HG03064 (cell line): Measurements from ENCODE around the gene SMG6.
A peak's percentile ranks its signal among the peaks of the same experiment; 100 is the strongest.

Experiments
- ATAC-seq: cut with Tn5 transposase; IDR thresholded peaks from one replicate; pipeline ENCODE4 v1.9.1; 2021; ENCODE audit warnings: low read depth; ENCODE audit not compliant: unreplicated experiment

The SMG6 gene

DNA sequence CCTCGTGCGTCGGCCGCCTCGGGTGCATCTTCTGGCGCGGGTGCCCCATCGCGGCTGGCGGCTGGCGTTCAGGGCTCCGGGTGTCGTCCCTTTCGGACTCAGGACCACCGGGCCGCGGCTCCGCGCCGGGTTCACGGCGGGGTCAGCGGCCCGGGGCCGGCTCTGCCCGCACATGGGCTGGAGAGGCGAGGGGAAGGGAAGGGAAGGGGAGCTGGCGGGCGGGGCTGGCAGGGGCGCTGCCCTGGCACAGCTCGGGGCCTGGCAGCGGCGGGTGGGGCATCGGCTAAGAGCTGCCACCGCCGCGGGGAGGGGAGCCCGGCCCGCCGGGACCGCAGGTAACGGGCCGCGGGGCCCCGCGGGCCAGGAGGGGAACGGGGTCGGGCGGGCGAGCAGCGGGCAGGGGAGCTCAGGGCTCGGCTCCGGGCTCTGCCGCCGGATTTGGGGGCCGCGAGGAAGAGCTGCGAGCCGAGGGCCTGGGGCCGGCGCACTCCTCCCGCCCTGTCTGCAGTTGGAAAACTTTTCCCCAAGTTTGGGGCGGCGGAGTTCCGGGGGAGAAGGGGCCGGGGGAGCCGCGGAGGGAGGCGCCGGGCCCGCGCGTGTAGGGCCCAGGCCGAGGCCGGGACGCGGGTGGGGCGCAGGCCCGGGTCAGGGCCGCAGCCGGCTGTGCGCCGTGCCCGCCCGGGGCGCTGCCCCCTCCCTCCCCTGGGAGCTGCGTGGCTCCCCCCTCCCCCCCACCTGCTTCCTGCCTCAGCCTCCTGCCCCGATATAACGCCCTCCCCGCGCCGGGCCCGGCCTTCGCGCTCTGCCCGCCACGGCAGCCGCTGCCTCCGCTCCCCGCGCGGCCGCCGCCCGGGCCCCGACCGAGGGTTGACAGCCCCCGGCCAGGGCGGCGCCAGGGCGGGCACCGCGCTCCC is 248.0 kb downstream of the SMG6 start:
- no peak for ATAC-seq

DNA sequence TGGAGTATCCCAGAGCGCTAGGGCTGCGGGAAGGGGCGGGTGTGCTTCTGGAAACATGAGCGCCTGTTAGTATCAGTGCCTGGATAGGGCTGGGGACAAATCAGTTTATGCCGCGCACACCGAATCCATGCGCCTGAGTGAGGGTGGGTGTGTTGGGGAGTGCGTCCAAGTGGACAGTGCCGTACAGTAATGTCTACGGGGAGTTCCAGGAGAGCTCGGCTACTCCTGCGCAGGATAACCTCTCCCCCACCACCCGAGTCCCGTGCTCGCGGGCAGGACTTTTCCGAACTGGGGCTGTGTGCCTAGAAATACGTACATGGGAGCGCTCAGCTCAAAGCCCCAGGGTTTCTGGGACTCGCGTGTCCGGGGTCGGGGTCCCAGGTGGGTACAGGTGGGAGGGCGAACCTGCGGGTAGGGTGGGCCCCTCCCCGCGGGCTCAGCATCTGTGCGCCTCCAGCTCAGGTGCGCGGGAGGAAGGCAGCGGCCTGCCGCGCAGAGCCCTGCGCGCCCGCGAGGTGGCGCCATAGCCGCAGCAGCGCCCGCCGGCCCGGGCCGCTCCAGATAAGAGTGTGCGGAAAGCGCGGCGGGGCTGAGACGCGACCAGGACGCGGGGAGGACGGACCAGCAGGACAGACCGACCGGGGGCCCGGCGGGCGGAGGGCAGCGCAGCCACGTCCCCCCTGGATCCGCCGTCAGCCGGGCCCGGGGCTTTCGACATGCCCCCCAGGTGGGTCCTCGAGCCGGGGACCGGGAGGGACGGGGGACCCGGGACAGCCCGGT is 248.9 kb downstream of the SMG6 start, which contains the start of gene HIC1:
TSS of gene HIC1 (plus strand) at position 592 of the 780 bp plus-strand sequence. CDS start 1,588 bp downstream, outside the sequence.
- ATAC-seq = no peak

DNA sequence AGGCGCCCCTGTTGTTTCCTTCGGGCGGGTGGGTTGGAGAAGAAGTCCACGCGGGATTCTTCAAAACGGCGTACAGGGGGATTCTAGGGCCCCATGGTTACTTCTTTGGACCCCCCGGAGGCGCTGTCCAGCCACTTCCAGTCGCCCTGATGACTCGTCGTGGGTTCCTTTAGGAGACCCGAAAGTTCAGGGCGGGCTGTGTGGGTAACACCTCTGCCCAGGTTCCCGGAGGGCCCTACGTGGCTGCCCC is 249.4 kb downstream of the SMG6 start:
- no peak for ATAC-seq

DNA sequence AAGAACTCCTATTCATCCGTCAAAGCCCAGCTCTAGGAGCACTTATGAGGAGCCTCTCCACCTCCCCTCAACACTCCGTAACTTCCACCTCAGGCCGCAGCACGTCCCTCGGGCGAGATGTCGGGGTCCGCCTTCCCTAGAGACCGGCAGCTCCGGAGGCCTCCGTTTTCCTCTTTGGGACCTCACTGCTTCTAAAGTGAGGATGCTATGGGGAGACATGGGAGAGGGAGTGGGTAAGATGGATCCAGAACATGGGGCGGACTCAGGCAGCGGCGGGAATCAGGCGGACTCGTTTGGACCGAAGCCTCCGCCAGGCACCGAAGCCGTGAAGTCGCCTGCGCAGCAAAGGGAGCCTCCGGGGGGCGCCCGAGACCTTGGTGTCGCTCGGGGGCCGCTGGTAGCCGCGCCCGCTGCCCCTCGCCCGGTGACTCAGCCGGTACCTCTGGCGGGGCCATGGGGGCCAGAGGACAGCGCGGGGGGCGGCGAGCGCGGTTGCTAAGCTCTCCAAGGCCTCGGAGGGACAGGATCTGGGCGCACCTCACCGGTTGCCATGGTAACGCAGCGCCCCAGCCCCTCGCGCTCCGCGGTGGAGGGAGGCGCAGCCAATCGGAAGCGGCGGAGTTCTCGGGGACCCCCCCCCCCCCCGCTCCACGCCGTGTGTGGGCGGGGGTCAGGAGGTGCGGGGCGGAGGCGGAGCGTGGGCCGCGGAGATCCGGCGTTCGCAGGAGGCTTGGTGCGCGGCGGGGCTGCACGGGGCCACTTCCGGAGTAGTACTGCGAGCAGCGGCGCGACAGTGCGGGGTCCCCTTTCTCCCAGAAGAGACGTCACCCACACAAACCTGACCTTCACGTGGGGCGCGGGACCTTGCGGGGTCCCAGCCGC is 250.0 kb downstream of the SMG6 start:
- no peak for ATAC-seq

DNA sequence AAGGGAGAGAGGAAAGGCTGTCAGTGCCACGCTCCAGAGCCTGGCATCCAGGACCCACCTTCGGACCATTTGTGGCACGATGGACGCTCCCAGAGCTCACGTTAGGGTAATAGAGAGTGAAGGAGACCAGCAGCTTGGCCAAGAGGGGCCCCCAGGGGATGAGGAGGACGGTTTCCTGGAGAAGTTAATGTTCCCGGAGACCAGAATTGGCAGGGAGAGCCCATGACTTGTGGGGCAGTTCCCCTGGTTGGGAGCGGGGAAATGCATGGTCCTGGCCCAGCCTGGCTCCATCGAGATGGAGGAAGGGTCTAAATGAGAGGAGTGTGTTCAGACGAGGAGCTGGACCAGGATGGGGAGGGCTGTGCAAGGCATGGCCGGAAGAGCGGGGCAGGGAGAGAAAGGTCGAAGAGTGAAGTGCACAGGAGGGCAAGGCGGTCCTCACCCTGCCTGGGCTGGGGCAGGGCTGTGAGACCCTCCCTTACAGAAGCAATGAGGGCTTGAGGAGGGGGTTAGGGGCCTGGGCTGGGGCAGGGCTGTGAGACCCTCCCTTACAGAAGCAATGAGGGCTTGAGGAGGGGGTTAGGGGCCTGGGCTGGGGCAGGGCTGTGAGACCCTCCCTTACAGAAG is 251.5 kb downstream of the SMG6 start:
- no peak for ATAC-seq

DNA sequence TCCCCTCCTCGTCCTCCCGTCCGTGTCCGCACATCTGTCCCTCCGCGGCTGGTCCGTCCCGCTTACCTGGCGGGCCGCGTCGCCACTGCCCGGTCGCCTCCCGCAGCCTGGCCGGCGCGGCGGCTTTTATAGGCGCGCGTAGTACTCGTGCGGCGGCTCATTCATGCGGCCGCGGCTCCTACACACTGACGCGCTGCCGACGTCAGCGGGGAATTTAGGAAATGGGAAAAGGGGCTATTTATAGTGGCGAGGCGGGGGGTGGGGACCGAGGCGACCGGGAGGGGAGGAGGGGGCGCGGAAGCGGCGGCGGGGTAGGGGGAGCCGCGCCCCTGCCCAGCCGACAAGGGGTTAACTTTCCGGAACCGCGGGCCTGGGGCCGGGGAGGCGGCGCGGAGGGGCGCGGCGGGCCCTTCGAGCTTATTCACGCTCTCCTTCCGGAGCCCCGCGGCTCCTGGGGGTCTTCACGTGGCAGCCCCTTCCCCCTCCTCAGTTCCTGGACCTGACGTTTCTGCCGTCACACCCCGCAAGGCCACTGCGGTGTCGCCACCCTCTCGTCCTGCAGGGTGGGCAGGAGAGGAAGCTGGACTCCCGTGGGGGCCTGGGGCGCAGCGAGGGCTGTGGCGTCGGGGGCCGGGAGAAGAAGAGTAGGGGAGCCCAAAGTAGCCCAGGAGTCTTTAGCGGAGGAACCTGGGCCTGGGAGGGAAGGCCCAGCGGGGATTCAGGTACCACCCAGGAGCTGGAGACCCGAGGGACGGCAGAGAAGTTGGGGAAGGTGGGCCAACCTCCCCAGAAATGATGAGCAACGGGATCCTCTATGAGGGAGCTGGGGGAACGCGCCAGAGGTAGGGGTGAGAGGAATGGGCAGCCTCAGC is 252.3 kb downstream of the SMG6 start:
- no peak for ATAC-seq

DNA sequence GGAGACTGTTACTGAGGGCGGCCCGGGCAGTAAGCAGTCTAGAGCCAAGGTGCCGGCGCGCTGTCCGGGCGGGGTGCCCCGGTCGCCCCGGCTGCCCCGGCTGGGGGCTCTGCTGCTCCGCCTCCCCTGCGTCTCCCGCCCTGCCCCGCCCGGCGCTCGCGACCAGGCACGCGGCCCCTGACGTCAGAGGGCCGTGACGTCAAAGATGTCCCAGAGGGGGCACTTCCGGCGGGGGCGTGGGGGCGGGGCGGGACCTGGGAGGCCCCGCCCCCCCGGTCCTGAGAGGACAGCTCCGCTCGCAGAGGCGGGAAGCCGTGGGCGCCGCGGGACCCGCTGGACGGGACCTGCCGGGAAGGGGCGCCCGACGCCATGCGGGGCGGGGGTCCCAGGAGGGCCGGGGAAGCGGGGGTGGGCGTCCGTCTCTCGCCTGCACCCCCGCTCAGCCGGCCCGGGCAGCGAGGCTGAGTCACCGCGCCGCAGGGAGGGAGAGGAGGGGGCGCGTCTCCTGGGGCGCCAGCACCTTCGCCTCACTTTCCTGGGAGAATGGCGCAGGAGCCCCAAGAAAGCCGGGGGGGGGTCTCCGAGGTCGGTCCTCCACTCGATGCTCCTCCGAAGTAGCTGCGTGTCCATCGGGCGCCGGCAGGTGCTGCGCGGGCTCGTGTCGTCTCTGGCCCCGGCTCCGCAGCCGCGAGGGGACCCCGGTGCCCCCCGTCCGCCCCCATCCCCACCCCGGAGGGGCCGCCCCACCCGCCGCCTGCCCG is 253.1 kb downstream of the SMG6 start:
- no peak for ATAC-seq

DNA sequence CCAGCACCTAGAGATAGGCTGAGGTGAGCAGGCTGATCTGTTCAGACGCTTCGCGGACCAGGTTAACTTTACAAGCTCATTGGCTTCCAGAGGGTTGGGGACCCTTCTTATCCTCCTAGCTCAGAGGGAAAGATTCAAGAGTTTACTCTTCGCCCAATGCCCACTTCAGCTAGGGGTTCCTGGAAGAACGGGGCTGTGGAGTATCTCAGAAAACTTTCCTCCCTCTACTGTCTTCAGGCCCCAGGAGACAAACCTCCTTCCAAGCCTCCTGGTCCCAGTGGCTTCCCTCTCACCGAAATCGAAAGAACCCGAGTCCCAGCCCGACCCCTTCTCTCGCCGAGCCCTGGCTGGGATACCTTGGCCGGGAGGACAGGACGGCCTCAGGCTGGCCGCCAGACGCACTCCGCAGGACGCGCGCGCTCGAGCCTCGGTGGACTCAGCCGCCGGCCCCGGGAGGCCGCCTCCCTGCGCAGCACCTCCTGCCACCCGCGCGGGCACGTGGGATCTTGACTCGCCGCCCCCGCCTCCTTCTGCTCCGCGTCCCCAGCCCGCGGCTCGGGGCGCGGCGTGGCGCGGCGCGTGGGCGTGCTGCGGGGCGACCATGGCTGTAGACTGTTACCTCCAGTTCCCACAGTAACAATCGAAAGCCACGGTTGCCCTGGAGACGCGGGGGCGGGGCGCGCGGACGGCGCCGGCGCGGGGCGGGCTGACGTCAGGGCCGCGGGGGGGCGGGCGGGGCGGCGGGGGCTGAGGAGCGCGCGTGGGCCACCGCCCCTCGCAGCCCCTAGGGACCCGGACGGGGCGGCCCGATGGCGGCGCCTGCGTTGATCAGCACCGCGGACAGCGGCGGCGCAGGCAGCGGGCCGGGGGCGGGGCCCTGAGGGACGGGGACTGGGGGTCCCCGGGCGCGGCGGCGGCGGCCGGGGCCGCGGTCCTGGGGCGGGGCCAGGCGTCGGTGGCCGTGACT is 254.0 kb downstream of the SMG6 start:
- ATAC-seq = peak; percentile 39

DNA sequence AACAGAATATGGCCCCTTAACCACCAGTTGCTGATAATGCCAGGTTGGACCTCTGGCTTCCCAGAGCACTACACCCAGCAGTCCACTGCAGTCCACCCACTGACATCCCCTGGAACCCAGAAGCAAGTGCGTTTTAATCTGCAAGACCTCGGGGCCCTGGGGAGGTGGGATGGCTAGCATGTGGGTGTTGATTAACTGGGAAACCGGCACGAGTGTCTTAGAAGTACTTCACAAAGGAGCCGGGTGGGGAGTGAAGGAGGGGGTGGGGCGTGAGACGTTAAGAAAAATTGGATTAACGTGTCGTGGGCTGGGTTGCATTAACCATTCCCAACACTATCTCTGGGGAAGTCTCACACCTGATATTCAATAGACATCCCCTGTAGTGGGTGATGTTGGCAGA is 254.8 kb downstream of the SMG6 start:
- ATAC-seq = no peak

DNA sequence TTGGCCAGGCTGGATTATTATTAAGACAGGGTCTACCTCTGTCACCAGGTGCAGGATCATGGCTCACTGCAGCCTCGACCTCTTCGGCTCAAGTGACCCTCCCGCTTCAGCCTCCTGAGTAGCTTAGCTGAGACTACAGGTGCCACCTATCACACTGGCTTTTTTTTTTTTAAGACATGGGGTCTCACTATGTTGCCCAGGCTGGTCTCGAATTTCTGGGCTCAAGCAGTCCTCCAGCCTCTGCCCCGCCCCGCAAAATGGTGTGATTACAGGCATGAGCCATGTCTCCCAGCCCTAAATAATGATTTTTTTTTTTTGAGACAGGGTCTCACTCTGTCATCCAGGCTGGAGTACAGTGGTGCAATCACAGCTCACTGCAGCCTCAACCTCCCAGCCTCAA is 256.0 kb downstream of the SMG6 start:
- no peak for ATAC-seq

DNA sequence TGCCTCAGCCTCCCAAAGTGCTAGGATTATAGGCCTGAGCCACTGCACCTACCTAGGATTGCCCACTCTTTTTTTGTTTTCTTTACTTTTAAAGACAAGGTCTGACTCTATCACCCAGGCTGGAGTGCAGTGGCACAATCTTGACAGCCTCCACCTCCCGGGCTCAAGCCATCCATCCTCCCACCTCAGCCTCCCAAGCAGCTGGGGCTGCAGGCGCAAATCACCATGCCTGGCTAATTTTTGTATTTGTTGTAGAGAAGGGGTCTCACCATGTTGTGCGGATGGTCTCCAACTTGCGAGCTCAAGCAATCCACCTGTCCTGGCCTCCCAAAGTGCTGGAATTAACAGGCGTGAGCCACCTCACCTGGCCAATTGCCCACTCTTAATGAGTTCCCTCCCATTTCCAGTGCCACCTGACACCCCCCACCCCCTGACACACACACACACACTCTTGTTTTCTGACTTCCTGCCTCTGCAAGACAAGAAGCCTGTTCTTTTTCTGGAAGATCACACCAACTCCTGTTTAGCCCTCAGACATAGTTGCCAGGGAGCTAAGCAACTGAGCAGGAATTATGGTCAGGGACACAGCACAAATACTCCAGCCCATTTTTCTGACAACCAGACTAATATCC is 259.2 kb downstream of the SMG6 start:
- no peak for ATAC-seq

DNA sequence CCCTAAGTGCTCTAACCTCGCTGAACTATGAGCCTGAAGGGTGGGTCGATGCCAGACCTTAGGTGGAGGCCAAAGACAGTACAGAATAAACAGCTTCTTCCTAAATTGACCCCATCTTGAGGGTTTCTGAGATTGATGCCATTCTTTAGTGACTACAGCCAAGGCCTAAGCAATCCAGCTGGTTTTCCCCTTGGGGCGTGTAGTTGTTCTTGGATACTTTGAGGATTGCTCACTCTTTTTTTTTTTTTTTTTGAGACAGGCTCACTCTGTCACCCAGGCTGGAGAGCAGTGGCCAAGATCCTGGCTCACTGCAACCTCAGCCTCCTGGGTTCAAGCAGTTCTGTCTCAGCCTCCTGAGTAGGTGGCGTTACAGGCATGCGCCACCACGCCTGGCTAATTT is 259.8 kb downstream of the SMG6 start:
- no peak for ATAC-seq

DNA sequence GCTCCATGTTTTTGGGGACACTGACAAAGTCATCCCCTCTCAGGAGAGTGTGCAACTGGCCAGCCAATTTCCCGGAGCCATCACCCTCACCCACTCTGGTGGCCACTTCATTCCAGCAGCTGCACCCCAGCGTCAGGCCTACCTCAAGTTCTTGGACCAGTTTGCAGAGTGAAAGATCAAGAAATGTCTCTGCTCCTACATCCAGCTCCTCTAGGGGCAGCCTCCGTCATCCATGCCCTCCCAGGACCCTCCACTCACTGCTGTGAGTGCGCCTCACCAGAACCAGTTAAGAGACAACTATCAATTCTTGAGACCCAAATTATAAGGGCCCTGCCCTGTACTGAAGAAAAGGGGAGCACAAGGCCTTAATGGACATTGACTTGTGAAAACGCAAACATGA is 260.7 kb downstream of the SMG6 start:
- ATAC-seq = no peak

DNA sequence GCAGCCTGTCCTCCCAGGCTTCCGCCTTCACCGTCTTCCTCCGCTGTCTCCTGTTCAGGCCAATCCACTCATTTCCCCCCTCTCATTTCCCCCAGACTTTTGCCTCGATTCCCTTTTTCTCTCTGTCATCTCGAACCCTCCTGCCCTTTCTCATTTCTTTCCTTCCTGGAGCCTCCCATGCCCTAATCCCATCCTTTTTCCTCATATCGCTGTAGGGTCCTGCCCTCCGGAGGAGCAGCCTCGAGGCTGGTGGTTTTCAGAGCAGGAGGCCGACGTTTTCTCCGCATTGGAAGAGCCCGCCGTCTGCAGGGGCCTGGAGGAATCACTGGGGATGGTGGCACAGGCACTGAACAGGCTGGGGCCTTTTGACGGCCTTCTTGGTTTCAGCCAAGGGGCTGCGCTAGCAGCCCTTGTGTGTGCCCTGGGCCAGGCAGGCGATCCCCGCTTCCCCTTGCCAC is 261.2 kb downstream of the SMG6 start:
- ATAC-seq = no peak

DNA sequence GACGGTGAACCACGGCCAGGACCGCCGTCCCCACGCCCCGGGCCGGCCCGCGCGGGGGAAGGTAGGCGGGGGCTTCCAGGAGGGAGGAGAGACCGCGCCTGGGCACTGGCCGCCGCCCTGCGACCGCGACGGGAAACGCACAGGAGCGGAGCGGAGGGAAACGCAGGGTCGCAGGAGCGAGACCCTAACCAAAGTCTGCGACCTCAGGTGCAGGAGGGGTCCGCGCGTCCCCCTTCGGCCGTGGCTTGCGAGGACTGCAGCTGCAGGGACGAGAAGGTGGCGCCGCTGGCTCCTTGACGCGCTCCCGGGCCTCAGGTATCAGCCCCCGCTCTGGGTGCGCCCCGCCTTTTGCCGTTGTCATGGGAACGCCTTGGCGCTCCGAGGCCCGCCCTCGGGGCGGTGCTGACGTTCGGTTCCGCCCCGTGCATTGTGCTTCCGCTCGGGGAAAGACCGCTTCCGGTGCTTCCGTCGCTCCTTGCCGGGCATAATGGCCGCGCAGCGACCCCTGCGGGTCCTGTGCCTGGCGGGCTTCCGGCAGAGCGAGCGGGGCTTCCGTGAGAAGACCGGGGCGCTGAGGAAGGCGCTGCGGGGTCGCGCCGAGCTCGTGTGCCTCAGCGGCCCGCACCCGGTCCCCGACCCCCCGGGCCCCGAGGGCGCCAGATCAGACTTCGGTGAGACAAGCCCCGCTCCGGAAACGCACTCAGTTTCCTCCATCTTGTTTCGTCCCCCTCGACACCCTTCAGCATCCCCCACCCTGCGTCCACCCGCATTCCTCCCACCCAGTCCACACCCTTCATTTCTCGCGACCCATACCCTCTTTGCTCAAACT is 261.8 kb downstream of the SMG6 start, which contains the start of gene OVCA2:
TSS of gene OVCA2 (plus strand) at position 462 of the 829 bp plus-strand sequence. CDS start at position 488, 26 bp downstream.
- peak; percentile 69 for ATAC-seq

DNA sequence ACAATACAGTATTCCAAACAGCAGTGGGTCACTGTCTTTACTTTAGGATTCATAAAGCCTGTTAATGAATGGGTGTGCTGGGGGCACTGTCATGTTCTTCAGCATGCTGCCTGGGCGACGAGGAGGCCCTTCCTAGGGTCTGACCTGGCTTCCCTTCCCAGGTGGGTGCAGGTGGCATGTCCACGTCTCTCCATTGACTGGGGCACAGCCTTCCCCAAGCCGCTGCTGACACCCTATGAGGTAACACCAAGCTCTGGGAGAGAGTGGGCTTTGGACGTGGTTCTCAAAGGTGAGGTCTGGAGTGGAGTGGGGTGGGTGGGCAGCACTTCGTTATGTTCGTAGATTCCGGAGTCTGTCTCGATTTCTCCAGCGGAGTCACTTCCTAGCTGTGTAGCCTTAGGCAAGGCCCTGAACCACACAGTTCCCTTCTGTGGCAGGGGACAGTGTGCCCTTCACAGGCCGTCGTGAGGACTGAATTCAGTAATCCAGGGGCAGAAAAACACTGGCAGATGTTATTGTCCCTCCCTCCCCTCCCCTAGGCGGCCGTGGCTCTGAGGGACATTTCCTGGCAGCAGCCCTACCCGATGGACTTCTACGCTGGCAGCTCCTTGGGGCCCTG is 262.5 kb downstream of the SMG6 start:
- no peak for ATAC-seq
